Dedifferentiated amniotic fluid mesenchymal stem cell (primary cell): ENCODE data around the gene POU3F1.
"Not testable (repeated sequence)": the region's sequence is repeated elsewhere in the genome, so short reads cannot be mapped to it uniquely, and the experiment has no call there.

Experiments
- DNase-seq: peaks from one replicate; pipeline ENCODE4 v3.0.0-alpha.2; 2016; ENCODE audit errors: extremely low spot score

POU3F1 gene

GRCh38 chr1:38047603-38048141 is 1.1 kb upstream of the POU3F1 start:
- no peak for DNase-seq

DNA sequence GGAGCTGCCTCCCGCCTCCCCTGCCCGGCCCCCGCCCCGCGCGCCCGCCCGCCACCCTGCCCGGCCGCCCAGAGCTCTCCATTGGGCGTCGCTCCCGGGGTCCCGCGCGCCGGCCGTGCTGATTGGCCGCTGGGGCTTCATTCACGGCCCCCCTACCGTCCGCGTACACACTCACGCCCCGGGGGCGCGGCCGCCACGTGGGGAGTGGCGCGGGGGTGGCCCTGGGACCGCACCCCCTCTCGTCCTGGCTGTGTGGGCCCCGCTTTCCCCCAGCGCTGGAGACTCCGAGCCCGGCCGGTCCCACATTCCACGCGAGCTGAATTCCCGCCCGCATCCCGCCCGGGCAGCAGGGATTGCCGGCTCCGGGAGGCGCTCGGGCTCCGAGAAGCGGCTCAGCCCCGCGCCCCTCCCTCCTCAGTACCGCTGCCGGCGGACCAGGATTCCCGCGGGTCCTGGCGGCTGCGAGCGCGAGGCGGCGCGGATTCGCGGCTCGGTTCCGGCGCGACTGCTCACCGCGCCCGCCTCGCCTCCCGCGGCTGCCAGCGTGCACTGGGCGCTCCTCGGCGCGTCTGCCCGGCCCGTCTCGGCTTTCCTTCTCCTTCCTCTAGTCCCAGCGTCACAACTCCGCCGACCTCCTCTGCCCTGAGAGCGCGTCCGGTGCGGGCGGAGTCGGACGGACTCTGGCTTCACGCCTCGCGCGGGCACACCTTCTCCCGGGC is 450 bp upstream of the POU3F1 start:
- peak; percentile 60 for DNase-seq

- no peak for DNase-seq
Observed at GRCh38 chr1:38045401-38046332, 926 bp downstream of the POU3F1 start.

GRCh38 chr1:38044221-38045215 is 2.1 kb downstream of the POU3F1 start:
- no peak for DNase-seq

DNA sequence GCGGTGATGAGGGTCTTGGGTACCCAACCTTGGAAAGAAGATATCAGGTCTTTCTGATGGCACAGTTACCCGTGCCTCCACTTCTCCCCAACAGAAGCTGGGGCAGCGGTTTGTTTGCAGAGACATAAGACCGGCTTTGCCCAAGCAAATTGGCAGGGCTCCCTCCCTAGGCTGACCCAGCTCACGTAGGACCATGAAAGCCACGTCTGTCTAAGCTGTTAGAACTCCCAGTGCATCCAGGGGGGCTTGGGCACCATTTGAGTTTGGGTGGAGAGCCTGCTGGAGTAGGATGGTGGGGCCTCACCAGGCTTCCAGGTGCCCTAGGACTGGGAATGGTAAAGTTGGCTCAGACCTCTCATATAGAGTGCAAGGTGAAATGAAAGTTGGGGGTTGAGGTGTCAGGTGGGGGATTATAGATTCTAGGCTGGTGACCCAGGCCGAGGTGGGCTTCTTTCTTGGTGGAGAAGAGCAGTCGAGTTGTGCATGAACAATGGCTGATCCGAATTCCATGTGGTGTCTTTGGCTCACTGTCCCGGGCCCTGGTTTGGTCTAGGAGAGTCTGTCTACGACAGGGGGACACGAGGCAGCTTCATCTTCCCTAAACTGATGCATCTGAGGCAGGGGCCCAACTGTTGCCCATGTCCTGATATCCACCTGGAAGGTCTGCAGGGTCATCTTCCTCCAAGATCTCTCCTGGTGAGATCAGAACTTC is 3.4 kb downstream of the POU3F1 start:
- no peak for DNase-seq

DNA sequence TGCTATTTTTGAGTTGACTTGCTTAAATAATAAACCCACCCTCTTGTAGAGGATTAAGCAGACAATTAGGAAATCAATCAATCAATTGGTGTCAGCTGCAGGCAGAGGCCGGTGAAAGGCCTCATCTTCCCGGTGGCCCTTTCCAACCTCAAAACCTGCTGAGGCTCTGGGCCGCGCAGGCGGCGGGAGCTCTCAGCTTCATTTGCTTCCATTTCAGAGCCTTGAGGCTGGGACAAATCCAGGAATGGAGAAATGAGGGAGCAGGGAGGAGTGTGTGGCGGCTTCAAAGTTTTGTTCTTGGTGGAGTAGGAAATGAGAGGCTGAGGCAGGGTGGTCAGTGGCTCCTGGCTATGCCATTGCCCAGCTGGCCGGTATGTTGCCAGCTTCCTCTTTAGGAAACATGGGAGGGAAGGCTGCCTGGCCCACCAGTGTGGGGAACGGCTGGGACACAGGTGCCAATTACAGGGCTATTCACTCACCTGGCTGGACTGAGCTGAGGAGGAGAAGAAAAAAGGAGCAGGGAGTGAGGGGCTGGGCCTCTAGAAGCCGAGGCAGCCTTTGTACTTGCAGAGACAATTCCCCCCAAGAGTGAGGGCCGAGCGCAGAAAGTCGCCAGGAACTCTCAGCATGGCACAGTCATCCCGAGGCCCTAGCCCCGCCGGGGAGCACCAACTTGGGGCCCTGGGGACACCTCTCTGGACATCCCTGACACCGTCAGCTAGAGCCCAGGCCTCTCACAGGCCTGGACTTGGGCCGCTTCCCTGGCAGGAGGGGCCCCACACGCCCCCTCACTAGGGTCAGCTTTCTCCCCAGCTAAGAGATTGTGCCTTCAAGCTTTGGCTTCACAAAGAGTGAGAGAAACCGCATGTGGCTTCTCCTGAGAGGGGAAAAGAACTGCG is 4.4 kb downstream of the POU3F1 start:
- DNase-seq = no peak

DNA sequence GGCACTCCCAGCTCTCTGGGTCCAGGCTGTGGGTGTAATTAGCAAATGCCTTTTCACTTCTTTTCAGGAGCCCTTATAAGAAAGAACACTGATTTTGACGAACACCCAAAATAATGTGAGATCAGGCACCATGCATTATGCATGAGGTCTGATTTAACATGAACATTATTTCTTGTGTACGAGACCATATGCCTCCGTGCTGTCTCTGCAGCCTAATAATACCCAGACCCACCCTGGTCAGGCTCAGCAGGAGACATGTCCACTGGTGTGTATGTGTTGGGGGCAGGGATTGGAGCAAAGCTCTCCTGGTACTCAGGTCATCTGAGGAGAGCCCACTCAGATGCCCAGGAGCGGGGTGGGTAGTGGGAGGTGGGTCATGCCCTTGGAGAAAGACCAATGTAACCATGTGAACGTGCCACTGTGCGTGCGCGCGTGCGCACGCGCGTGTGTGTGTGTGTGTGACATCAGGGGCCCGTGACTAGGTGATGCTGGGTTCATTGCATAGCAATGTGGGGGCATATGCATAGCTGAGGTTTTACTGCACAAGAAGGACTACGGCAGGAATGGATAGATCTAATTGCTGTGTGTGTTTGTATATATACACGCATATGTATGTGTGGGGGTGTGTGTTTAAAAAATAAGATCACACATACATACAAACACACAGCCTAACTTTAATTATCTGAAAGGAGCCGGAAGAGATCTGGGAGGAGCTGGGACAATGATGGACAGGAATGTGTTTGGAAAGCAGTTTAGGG is 7.1 kb downstream of the POU3F1 start:
- no peak for DNase-seq

DNA sequence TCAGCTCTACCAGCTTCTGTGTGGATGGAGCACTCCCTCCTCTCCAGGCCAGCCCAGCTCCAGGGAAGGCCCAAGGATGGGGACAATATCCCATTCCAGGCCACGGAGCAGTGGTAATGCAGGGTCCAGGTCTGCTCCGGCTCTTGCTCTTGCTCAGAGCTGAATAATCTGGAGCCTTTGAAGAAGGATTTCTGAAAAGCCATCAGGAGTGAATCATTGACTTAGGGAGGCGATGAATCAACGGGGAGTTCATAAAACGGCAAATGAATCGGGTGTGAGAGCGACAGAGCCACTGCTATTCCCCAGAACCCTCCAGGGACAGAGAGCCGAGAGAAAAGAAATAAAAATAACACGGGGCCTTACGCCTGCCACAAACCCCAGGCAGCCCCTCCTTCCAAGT is 7.7 kb downstream of the POU3F1 start:
- DNase-seq = no peak

DNA sequence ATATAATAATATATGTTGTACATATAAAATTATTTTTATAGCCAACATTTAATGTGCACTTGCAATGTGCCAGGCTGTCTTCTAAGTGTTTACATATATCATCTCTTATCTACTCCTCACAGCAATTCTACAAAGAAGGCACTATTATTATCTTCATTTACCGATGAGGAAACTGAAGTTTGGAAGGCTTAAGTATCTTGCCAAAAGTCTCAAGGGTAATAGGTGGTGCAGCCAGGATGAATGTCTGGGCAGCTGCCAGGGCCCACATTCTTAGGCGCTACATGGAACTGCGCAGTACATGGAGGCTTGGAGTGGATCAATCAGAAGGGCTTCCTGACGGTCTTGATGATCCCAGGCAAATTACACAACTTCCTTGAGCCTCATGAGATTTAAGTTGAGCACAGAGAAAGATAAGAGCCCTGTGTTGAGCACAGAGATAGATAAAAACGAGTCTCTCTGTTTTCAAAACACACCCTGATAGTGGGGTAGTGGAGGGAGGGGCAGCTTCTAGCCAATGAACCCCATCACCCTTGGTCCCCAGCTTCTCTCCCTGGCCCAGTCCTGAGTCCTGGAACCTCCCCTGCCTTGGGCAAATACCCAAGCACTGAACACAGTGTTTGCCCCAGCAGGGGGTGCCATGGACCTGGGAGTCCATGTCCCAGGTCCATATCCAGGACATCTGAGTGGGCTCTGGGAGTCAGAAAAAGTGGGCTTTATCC is 9.2 kb downstream of the POU3F1 start:
- no peak for DNase-seq

GRCh38 chr1:38034871-38035270 is 11.7 kb downstream of the POU3F1 start:
- DNase-seq = no peak

GRCh38 chr1:38032992-38033391 is 13.6 kb downstream of the POU3F1 start:
- not testable (repeated sequence) for DNase-seq

GRCh38 chr1:38031513-38031866 is 15.1 kb downstream of the POU3F1 start:
- DNase-seq = no peak

- DNase-seq = no peak
Observed at GRCh38 chr1:38030596-38031512, 15.7 kb downstream of the POU3F1 start.

- DNase-seq = no peak
Observed at GRCh38 chr1:38029685-38030511, 16.7 kb downstream of the POU3F1 start.

DNA sequence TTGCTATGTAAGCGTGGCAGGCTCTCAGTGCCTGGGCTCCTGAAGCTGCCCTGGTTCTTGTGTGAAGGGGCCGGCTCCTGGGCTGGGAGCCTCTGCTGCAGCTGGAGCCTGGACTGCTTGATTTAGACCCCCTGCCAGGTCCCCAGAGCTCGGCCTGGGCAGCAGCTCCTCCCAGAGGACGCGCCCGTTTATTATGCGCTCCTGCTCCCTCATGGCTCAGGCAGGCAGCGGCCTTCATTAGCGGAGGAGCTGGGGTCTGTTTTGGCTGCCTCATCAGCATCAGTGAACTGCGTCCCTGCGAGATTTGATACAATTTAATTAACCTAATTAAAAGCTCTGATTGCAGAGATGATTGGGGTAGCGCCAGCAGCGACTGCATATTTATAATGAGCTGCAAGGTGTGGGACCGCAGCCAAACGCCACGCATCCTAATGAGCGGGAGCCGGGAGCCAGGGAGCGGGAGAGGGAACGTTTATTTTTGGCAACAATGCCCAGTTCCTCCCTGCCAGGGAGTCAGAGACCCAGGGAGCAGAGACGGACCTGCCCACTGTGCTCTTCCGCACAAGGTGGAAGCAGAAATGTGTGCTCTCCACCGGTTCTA is 17.4 kb downstream of the POU3F1 start:
- DNase-seq = no peak

- DNase-seq = no peak
Observed at GRCh38 chr1:38028671-38029070, 17.9 kb downstream of the POU3F1 start.
